DLD1 (cell line): ENCODE results near the gene FUZ.

Source experiments
- in situ Hi-C: cut with HindIII; loops from 2 replicates; pipeline ENCODE4 v1.10.0; 2017; ENCODE audit warnings: low sequenced_read_pairs

Gene FUZ

DNA sequence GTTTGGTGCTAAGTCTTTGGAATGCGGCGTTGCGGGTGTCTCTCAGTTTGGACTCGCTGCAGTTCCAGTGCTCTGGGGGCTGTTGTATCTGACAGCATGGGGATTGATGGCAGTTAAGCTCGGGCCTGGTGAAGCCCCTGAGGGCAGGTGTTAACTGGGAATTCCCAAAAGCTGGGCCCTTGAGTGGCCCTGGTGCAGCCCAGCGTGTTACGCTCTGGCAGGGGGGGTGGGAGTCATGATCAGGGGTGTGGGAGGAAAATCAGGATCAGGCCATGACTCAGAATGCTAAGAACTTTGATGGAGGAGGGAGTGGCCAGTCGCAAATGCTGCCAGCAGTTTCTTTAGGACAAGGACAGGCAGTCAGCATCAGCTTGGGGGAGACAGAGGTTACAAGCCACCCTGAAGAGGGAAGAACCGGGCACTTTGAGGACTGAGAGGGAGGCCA, 26.7 kb downstream of the FUZ start:
- in situ Hi-C loops, result no loop called here

GRCh38 chr19:49782515-49782914, 30.6 kb downstream of the FUZ start:
- in situ Hi-C loops, result no loop called here

- in situ Hi-C loops, result no loop called here
Measured at GRCh38 chr19:49781394-49781793, 31.7 kb downstream of the FUZ start.

DNA sequence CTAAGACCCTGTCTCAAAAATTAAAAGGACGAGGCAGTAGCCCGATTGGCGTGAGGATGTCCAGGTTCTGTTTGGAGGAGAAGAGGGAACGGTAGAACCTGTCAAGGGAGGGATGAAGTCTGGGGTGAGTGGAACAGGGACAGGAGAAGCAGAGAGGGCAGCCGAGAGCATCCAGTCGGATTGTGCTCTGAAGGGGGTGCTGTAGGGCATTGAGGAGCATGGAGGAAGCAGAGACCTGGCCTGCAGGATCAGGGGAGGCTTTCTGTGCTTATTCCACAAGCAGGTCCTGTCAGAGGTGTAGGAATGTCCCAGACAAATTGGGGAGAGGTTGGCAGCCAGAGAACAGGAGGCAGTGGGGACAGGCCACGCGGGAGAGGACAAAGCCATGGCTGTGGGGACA, 32.2 kb downstream of the FUZ start:
- in situ Hi-C loops, result no loop called here

GRCh38 chr19:49779731-49780555, 33.1 kb downstream of the FUZ start:
- in situ Hi-C loops, result no loop called here

DNA sequence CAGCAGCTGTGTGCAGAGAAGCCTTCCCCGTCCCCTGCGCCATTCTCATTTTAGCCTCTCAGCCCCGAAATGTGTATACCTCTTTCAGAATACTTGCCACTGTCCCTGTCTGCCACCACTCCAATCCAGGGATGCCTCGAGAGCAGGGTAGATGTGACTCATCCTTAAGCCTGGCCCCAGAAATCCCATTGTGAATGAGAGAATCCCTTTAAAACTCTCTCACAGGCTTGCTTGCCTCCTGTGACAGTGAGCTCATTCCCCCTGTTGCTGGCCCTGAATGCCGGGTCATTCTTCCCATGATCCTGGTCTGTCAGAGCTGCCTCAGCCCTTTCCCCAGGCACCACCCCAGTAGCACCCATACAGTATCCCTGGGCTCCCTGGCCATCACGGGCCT, 36.7 kb downstream of the FUZ start:
- in situ Hi-C loops, result no loop called here

- in situ Hi-C loops, result no loop called here
Measured at GRCh38 chr19:49775742-49776370, 37.2 kb downstream of the FUZ start.

DNA sequence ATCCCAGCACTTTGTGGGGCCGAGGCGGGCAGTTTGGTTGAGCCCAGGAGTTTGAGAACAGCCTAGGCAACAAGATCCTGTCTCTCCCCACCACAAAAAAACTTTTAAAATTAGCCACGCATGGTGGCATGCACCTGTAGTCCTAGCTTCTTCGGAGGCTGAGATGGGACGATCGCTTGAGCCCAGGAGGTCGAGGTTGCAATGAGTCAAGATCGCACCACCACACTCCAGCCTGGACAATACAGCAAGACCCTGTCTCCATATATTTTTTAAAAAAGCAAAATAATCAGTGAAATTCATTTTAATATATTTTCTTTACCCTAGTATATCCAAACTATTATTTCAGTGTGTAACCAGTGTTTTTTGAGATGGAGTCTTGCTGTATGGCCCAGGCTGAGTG, 38.1 kb downstream of the FUZ start:
- in situ Hi-C loops, result no loop called here

DNA sequence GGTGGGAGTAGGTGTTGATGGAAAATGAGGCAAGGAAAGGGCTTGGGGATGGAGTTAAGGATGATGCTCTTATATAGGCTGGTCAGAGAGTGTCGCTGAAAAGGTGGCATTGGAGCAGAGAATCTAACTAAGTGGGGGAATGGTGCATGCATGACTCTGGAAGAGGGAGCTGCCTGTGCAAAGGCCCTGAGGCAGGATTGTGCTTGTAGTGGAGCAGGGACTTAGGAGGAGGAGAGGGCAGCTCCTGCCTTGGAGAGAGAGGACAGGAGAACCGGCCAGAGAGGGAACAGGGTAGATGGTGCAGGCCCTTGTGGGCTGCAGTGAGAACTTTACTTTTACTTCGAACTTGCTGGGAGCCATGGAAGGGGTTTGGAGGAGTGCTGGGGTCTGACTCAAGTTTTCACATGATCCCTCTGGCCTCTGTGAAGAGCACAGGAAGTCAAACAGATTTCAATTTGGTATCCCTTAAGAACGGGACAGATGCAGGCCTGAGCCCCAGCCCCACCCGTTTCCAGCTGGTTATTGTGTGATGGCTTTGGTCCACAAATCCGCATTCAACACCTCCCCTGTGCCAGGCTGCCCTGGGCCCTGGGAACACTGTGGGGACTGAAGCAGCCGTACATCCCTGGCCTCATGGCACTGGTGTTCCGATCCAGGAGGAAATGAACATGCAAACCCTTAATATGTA, 39.3 kb downstream of the FUZ start:
- in situ Hi-C loops, result no loop called here

DNA sequence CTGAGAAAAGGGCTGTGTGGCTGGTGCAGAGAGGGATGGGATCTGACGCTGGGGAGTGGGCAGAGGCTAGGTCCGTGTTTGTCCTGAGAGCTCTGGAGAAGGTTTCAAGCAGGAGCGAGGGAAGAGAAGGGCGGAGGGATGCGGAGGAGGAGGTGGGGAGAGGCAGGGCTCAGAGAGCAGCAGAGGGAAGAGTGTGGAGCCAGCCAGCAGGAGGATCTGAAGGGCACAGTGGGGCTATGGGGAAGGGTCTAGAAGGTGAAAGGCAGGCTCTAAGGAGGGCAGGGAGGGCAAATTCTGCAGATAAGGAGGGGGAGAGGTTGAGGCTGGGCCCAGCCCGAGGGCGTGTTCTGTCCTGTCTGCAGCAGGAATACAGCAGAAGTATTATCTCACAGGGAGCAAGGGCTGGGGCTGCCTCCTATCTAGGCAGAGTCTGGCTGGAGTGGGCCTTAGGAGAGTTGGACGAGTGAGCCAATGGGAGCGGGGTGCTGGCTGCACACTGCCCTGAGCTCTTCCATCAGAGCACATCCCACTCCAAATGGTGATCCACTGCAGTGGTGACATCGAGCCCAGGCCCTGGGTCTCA, 40.2 kb downstream of the FUZ start:
- in situ Hi-C loops, result no loop called here

DNA sequence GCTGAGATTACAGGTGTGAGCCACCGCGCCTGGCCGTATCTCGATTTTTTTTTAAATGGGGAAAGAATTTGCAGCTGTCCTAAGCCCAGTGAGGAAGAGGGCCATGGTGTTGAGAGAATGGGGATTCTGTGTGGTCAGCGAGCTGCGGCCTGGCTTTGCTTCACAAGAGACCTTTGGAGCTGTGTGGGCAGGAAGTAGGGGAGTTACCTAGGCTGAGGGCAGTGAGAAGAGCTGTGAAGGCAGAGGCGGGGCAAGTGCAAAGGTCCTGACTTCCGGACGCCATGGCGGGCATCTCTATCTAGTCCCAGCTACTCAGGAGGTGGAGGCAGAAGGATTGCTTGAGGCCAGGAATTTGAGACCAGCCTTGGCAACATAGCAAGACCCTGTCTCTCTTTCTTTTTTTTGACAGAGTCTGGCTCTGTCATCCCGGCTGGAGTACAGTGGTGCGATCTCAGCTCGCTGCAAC, 41.4 kb downstream of the FUZ start:
- in situ Hi-C loops, result no loop called here

GRCh38 chr19:49770529-49770928, 42.6 kb downstream of the FUZ start:
- in situ Hi-C loops, result no loop called here

- in situ Hi-C loops, result no loop called here
Measured at GRCh38 chr19:49767967-49768581, 45.0 kb downstream of the FUZ start.

- in situ Hi-C loops, result no loop called here
Measured at GRCh38 chr19:49767381-49767780, 45.7 kb downstream of the FUZ start.

- in situ Hi-C loops, result no loop called here
Measured at GRCh38 chr19:49766930-49767299, 46.2 kb downstream of the FUZ start, which contains the start of gene AP2A1. AP2A1 (plus strand) TSS chr19:49767001; CDS start chr19:49767134, 133 bp downstream.

DNA sequence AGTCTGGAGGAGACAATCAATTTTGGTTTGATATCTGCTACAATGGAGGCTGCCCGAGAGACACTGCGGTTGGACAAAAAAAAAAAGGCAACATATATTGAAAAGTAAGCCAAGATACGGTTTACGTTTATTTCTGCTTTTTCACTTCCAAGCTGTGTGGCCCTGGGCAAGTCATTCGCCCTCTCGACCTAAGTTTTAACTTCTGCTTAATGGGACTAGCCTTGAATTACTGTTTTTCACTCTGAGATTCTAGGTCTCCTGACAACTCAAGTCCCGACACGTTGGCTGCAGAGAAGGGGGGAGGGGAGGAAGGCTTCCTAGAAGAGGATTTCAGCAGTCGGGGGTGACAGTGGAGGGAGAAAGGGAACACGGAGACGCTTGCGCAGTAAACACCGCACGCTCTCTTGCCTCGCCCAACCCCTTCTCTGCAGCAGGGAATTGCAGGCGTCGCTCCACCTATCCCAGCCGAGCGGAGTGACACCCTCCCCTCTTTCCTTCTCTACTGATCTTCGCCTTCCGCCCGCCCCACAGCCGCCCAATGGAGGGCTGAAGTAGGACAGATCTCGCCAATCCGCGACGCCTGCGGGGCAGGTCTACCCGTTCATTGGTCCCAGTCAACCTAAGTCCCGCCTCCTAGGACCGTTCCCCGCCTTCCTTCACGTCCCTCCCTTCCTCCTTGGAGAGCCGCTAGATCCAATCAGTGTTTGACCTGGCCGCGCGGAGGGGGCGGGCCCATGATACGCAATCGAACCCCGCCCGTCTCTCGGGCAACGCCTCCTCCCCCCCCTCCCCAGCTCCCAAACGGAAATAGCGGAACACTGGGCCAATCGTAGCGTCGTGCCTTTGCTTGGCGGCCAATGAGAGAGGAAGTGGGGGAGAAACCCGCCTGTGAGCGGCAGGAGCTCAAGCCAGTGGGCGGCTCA, 46.8 kb downstream of the FUZ start:
- in situ Hi-C loops, result no loop called here

DNA sequence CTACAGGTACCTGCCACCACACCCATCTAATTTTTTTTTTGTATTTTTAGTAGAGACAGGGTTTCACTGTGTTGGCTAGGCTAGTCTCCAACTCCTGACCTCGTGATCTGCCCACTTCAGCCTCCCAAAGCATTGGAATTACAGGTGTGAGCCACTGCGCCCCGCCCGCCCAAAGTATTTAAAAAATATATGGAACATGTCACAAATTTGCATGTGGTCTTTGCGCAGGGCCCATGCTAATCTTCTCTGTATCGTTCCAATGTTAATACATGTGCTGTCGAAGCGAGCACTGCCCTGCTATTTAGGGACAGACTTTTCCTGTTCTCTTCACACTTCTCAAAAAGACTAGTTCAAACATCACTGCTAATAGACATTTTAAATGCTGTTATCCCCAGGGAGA, 48.8 kb downstream of the FUZ start:
- in situ Hi-C loops, result no loop called here

GRCh38 chr19:49763230-49763629, 49.9 kb downstream of the FUZ start, which contains the start of gene TSKS:
TSKS (minus strand) TSS chr19:49763306; CDS start chr19:49763247, 59 bp downstream.
- in situ Hi-C loops, result no loop called here

DNA sequence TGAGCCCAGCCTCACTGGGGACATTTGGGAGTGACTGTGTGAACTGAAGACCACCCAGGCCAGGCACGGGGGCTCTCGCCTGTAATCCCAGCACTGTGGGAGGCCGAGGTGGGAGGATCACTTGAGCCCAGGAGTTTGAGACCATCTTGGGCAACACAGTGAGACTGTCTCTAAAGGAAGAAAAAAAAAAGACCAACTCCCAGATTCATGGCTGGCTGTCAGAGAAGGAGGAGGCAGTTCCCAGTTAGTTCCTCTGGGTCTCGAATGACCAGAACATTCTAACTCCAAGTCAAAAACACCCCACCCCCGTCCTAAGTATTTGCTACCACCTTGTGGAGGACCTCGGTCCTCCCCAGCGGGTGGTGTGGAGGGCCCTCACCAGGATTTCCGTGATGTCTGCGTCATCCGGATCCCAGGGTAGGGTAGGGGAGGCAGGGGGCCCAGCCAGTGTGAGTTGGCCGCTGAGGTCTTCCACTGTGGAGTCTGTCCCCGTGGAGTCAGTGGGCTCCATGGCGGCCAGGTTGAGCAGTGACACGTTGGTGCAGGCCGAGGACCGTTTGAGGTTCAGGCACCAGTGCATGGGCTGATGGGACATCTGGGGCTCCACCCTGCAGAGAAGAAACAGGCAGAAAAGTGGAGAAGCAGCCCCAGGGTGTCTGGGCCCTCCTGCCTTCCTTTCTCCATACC, 51.3 kb downstream of the FUZ start:
- in situ Hi-C loops, result no loop called here
